ENCODE measurements around the gene ANKRD11.
"Not testable (repeated sequence)": the region's sequence is repeated elsewhere in the genome, so short reads cannot be mapped to it uniquely, and the experiment has no call there.

ANKRD11 gene

DNA sequence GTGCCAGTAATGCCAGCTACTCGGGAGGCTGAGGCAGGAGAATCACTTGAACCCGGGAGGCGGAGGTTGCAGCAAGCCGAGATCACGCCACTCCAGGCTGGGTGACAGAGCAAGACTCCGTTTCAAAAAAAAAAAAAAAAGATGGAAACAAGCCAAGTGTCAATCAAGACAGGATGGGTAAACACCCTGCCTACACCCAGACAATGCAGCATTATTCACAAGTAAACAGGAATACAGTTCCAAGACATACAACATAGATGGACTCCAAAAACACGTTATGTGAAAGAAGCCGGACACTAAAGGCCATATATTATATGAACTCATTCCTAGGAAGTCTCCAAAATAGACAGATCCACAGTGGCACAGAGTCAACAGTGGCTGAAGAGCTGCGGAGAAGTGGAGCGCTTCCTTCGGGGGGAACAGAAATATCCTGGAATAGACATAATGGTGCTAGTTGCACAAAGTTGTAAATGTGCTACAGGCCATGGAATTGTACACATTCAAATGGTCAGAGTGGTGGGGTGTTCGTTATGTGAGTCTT, 33.9 kb downstream of the ANKRD11 start:
- H3K9ac ChIP-seq (ENCODE audit: low read length): no peak overlapping the region
- no peaks in the 10 kb centered on the region for H3K27me3 ChIP-seq (ENCODE audit: control insufficient read depth in 1 of 2, insufficient read depth in 2 of 2, low read length in 2 of 2)
- H3K4me3 ChIP-seq (ENCODE audit: low read depth in 1 of 2, low read length in 2 of 2): no peak overlapping the region
- H3K4me1 ChIP-seq (ENCODE audit: insufficient read depth, low read length): peaks cover 16% of the 10 kb centered on the region
- no peak overlapping the region for H3K27ac ChIP-seq (ENCODE audit: low read depth, low read length)
- no peaks in the 10 kb centered on the region for H3K9me3 ChIP-seq (ENCODE audit: low read length)
- no peaks in the 10 kb centered on the region for H3K36me3 ChIP-seq (ENCODE audit: insufficient read depth, low read length)

DNA sequence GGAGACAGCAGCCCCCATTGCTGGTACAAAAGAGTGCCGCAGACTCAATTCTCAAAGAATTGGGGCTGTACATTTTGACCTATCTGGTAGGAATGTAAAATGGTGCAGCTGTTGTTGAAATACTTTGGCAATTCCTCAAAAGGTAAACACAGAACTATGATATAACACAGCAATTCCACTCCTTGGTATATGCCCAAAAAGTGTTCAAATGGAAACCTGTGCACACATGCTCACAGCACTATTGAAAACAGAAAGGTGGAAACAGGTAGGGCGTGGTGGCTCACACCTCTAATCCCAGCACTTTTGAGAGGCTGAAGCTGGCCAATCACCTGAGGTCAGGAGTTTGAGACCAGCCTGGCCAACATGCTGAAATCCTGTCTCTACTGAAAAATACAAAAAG, 34.7 kb downstream of the ANKRD11 start:
- Histone ChIP-seq H3K27me3 (ENCODE audit: control insufficient read depth in 1 of 2, insufficient read depth in 2 of 2, low read length in 2 of 2) (no peaks in the 10 kb centered on the region), H3K9ac (ENCODE audit: low read length) (no peak overlapping the region), H3K4me3 (ENCODE audit: low read depth in 1 of 2, low read length in 2 of 2) (no peak overlapping the region), H3K4me1 (ENCODE audit: insufficient read depth, low read length) (peaks cover 19% of the 10 kb centered on the region), H3K36me3 (ENCODE audit: insufficient read depth, low read length) (no peaks in the 10 kb centered on the region), H3K9me3 (ENCODE audit: low read length) (no peaks in the 10 kb centered on the region), H3K27ac (ENCODE audit: low read depth, low read length) (no peak overlapping the region)

DNA sequence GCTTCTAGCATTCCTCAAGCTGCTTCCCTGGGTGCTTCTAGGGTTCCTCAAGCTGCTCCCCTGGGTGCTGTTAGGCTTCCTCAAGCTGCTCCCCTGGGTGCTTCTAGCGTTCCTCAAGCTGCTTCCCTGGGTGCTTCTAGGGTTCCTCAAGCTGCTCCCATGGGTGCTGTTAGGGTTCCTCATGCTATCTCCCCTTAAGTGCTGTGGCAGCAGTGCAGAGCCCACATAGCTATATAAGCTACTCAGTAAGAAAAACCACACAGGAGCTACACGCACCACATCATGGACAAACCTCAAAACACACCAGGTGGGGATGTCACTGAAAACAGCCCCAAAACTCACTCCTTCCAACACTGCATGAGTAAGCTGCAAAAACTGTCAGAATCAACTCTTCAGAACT, 35.2 kb downstream of the ANKRD11 start:
- H3K27ac ChIP-seq (ENCODE audit: low read depth, low read length): no peak overlapping the region
- H3K9ac ChIP-seq (ENCODE audit: low read length): no peak overlapping the region
- H3K4me1 ChIP-seq (ENCODE audit: insufficient read depth, low read length): peaks cover 23% of the 10 kb centered on the region
- H3K9me3 ChIP-seq (ENCODE audit: low read length): no peaks in the 10 kb centered on the region
- H3K27me3 ChIP-seq (ENCODE audit: control insufficient read depth in 1 of 2, insufficient read depth in 2 of 2, low read length in 2 of 2): no peaks in the 10 kb centered on the region
- H3K4me3 ChIP-seq (ENCODE audit: low read depth in 1 of 2, low read length in 2 of 2): no peak overlapping the region
- H3K36me3 ChIP-seq (ENCODE audit: insufficient read depth, low read length): no peaks in the 10 kb centered on the region

DNA sequence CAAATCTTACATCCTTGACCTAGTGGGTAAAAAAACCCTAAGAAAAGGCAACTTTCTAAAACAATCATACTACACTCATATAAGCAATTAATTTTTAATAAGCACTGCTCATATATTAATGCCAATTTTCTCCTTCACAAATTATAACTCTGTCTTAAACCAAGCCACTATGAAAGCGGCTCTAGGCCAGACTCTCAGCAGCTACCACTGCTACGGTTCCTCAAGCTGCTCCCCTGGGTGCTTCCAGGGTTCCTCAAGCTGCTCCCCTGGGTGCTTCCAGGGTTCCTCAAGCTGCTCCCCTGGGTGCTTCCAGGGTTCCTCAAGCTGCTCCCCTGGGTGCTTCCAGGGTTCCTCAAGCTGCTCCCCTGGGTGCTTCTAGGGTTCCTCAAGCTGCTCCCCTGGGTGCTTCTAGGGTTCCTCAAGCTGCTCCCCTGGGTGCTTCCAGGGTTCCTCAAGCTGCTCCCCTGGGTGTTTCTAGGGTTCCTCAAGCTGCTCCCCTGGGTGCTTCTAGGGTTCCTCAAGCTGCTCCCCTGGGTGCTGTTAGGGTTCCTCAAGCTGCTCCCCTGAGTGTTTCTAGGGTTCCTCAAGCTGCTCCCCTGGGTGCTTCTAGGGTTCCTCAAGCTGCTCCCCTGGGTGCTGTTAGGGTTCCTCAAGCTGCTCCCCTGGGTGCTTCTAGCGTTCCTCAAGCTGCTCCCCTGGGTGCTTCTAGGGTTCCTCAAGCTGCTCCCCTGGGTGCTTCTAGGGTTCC, 35.8 kb downstream of the ANKRD11 start:
- H3K36me3 ChIP-seq (ENCODE audit: insufficient read depth, low read length); H3K9ac ChIP-seq (ENCODE audit: low read length); H3K27ac ChIP-seq (ENCODE audit: low read depth, low read length); H3K9me3 ChIP-seq (ENCODE audit: low read length); H3K27me3 ChIP-seq (ENCODE audit: control insufficient read depth in 1 of 2, insufficient read depth in 2 of 2, low read length in 2 of 2); H3K4me3 ChIP-seq (ENCODE audit: low read depth in 1 of 2, low read length in 2 of 2): not testable (repeated sequence)
- H3K4me1 ChIP-seq (ENCODE audit: insufficient read depth, low read length): peaks cover 23% of the 10 kb centered on the region

DNA sequence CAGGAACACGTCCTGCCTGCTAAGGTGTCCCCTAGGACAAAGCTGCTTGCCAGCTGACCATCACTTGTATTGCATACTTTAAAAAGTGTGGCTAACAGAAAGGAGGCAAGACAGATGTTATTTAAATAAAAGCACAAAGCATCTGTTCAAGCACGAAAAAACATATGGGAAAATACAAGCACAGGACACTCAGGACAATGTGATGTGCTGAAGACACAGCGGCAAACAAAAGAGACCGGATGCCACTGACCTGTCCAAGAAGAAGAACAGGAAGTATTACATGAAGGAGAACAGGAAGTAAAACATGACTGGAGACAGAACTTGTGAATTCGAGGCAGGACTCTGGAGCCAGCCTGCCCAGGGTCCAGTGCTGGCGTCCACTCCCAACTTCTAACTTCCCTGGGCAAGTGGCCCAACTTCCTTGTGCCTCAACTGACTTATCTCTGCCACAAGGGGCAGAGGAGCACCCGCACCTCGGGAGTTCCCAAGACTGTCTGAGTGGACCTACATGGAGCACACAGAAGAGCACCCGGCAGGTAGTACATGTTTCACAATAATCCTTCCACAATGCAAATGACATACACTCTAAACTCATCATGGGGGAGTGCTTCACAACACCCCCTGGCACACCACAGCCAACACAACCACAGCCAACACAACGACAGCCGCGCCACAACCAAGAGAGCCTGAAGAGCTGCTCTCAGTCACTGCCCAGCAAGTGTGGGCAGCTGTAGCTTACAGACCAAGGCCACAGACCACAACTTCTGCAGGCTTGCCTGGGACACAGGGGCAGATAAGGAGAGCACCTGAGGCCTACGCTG, 36.6 kb downstream of the ANKRD11 start:
- H3K4me1 ChIP-seq (ENCODE audit: insufficient read depth, low read length): peaks cover 24% of the 10 kb centered on the region
- no peaks in the 10 kb centered on the region for H3K36me3 ChIP-seq (ENCODE audit: insufficient read depth, low read length)
- no peak overlapping the region for H3K9ac ChIP-seq (ENCODE audit: low read length)
- H3K27ac ChIP-seq (ENCODE audit: low read depth, low read length): no peak overlapping the region
- no peaks in the 10 kb centered on the region for H3K9me3 ChIP-seq (ENCODE audit: low read length)
- no peaks in the 10 kb centered on the region for H3K27me3 ChIP-seq (ENCODE audit: control insufficient read depth in 1 of 2, insufficient read depth in 2 of 2, low read length in 2 of 2)
- H3K4me3 ChIP-seq (ENCODE audit: low read depth in 1 of 2, low read length in 2 of 2): no peak overlapping the region

DNA sequence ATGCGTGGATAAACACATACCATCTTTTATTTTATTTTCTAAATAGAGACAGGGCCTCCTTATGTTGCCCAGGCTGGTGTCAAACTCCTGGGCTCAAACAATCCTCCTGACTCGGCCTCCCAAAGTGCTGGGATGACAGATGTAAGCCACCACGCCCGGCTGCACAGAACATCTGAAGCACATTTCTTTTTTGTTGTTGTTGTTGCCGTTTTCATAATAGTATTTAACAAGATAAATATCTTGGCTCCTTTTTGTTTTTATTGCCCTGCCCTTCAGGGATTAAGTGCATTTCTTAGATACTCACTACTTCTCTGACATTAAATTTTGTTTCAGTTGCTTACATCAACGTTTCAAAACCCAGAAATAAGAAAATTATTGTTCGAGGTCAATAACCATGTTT, 37.4 kb downstream of the ANKRD11 start:
- no peak overlapping the region for H3K9ac ChIP-seq (ENCODE audit: low read length)
- H3K36me3 ChIP-seq (ENCODE audit: insufficient read depth, low read length): no peaks in the 10 kb centered on the region
- H3K4me3 ChIP-seq (ENCODE audit: low read depth in 1 of 2, low read length in 2 of 2): no peak overlapping the region
- no peaks in the 10 kb centered on the region for H3K9me3 ChIP-seq (ENCODE audit: low read length)
- no peaks in the 10 kb centered on the region for H3K27me3 ChIP-seq (ENCODE audit: control insufficient read depth in 1 of 2, insufficient read depth in 2 of 2, low read length in 2 of 2)
- peaks cover 26% of the 10 kb centered on the region for H3K4me1 ChIP-seq (ENCODE audit: insufficient read depth, low read length)
- H3K27ac ChIP-seq (ENCODE audit: low read depth, low read length): no peak overlapping the region

DNA sequence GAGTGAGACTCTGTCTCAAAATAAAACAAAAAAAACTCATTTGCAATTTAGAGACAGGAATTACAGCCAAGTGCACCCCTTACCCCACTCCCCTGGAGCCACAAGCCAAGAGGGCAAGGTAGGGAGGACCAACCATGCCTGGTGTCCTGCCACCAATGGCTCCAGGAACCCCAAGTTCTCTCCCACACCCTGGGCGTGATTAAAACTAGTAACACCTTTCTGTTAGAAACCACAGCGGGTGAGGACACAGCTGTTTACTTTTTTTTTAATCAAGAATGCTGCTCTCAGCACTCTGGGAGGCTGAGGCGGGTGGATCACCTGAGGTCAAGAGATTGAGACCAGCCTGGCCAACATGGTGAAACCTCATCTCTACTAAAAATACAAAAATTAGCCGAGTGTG, 38.1 kb downstream of the ANKRD11 start:
- Histone ChIP-seq H3K27me3 (ENCODE audit: control insufficient read depth in 1 of 2, insufficient read depth in 2 of 2, low read length in 2 of 2) (no peaks in the 10 kb centered on the region), H3K9ac (ENCODE audit: low read length) (no peak overlapping the region), H3K9me3 (ENCODE audit: low read length) (no peaks in the 10 kb centered on the region), H3K36me3 (ENCODE audit: insufficient read depth, low read length) (no peaks in the 10 kb centered on the region), H3K4me1 (ENCODE audit: insufficient read depth, low read length) (peaks cover 28% of the 10 kb centered on the region), H3K4me3 (ENCODE audit: low read depth in 1 of 2, low read length in 2 of 2) (no peak overlapping the region), H3K27ac (ENCODE audit: low read depth, low read length) (no peak overlapping the region)

DNA sequence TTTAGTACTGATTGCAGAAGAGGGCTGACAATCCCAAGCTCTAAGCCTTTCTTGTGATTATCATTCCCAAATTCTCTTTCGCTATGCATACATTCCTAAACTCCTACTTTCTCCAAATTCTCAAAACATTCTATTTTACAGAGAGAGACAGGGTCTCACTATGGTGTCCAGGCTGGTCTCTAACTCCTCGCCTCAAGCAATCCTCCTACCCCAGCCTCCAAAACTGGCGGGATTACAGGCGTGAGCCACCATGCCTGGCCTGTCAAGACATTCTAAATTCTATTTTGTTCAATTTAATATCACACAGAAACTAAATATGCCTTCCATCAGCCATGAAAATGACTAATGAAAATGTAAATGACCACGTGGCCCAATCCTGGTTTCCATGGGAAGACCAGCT, 39.8 kb downstream of the ANKRD11 start:
- no peak overlapping the region for H3K27ac ChIP-seq (ENCODE audit: low read depth, low read length)
- no peak overlapping the region for H3K4me3 ChIP-seq (ENCODE audit: low read depth in 1 of 2, low read length in 2 of 2)
- H3K27me3 ChIP-seq (ENCODE audit: control insufficient read depth in 1 of 2, insufficient read depth in 2 of 2, low read length in 2 of 2): no peaks in the 10 kb centered on the region
- H3K9ac ChIP-seq (ENCODE audit: low read length): no peak overlapping the region
- H3K4me1 ChIP-seq (ENCODE audit: insufficient read depth, low read length): peaks cover 40% of the 10 kb centered on the region
- H3K9me3 ChIP-seq (ENCODE audit: low read length): no peaks in the 10 kb centered on the region
- H3K36me3 ChIP-seq (ENCODE audit: insufficient read depth, low read length): no peaks in the 10 kb centered on the region

DNA sequence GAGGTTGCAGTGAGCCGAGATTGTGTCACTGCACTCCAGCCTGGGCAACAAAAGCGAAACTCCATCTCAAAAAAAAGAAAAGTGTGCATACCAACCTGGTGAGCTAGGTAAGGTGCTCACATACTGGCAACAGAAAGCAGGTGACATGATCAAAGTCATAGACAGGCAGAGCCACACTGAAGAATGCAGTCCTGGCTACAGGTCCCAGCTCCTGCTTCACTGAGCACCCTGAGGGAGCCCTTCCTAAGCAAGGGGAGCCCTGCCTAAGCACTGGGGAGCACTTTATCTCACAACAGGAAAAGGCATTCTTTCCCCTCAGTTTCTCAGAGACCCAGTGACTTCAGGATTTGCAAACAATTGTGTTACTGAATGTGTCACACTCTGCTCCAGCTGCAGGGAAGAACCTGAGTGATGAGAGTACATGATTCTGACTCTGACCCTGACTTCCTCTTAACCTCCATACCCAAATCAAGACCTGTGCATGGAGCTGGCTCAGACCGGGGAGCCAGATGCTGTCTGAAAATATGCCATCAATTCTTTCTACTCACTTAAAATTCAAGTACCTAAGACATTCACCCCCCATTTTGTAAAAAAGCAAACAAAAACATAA, 40.5 kb downstream of the ANKRD11 start:
- Histone ChIP-seq H3K4me1 (ENCODE audit: insufficient read depth, low read length) (peaks cover 46% of the 10 kb centered on the region), H3K27ac (ENCODE audit: low read depth, low read length) (no peak overlapping the region), H3K27me3 (ENCODE audit: control insufficient read depth in 1 of 2, insufficient read depth in 2 of 2, low read length in 2 of 2) (no peaks in the 10 kb centered on the region), H3K36me3 (ENCODE audit: insufficient read depth, low read length) (no peaks in the 10 kb centered on the region), H3K4me3 (ENCODE audit: low read depth in 1 of 2, low read length in 2 of 2) (no peak overlapping the region), H3K9ac (ENCODE audit: low read length) (no peak overlapping the region), H3K9me3 (ENCODE audit: low read length) (no peaks in the 10 kb centered on the region)

DNA sequence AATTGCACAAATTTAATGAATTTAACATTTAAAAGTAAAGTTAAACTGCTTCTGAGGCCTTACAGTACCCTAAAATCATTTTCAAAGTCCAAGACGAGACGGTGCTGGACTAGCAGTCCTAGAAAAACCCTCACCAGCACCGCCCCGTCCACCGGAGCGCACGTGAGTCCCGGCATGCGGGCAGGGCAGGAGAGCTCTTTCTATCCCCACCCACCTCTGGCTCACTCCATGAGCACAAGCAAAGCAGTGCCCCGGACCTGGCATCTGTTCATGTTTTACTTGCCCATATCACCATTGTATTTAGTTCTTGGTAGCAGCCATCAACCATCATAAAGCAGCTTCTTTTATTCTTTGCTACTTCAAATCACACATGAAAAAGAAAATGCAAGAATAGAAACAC, 41.7 kb downstream of the ANKRD11 start:
- Histone ChIP-seq H3K4me3 (ENCODE audit: low read depth in 1 of 2, low read length in 2 of 2) (no peak overlapping the region), H3K27me3 (ENCODE audit: control insufficient read depth in 1 of 2, insufficient read depth in 2 of 2, low read length in 2 of 2) (no peaks in the 10 kb centered on the region), H3K9me3 (ENCODE audit: low read length) (no peaks in the 10 kb centered on the region), H3K4me1 (ENCODE audit: insufficient read depth, low read length) (peaks cover 51% of the 10 kb centered on the region), H3K9ac (ENCODE audit: low read length) (no peak overlapping the region), H3K36me3 (ENCODE audit: insufficient read depth, low read length) (no peaks in the 10 kb centered on the region), H3K27ac (ENCODE audit: low read depth, low read length) (no peak overlapping the region)

DNA sequence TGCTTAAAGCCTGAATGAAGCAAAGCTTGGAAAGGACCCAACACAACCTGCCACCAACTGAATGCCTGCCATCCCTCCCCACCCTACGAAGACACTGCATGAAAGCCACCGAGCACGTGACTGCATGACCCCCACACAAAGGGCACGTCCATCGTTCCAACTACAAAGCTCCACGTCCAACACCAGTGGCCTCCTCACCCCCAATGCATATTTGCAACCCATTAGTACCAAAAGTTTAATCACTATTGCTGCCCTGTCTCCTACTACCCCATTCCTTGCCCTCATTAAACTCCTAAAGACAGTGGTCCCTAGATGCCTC, 43.4 kb downstream of the ANKRD11 start:
- Histone ChIP-seq H3K36me3 (ENCODE audit: insufficient read depth, low read length) (no peaks in the 10 kb centered on the region), H3K27ac (ENCODE audit: low read depth, low read length) (no peak overlapping the region), H3K27me3 (ENCODE audit: control insufficient read depth in 1 of 2, insufficient read depth in 2 of 2, low read length in 2 of 2) (no peaks in the 10 kb centered on the region), H3K9ac (ENCODE audit: low read length) (no peak overlapping the region), H3K4me3 (ENCODE audit: low read depth in 1 of 2, low read length in 2 of 2) (no peak overlapping the region), H3K4me1 (ENCODE audit: insufficient read depth, low read length) (peaks cover 59% of the 10 kb centered on the region), H3K9me3 (ENCODE audit: low read length) (no peaks in the 10 kb centered on the region)

All from muscle layer of colon (tissue), 2 donors.